Thyroid gland (tissue), 4 donors: ENCODE results near the gene HCRT.

Experiments
- CTCF ChIP-seq, 6 experiments: fragments of 200-600 bp in 3 of 6; fragments of 450-650 bp in 3 of 6; sonication (generic) in 3 of 6; IDR thresholded peaks; one replicate each; pipeline ENCODE4 v1.5.1; 2016 to 2019; ENCODE audit warnings: antibody characterized with exemption in 6 of 6, mild to moderate bottlenecking in 2 of 6, inconsistent platforms in 1 of 6, moderate library complexity in 1 of 6
- POLR2A ChIP-seq, 2 donors: fragments of 450-650 bp; IDR thresholded peaks; one replicate each; pipeline ENCODE4 v1.6.1; 2017; ENCODE audit warnings: antibody characterized with exemption in 2 of 2, mild to moderate bottlenecking in 2 of 2, moderate library complexity in 1 of 2

GRCh38 chr17:42212382-42212781 is 27.1 kb upstream of the HCRT start:
- TF ChIP-seq CTCF (IDR thresholded peaks at IDR 0.05) (no peak), POLR2A (IDR thresholded peaks at IDR 0.05) (no peak)
